D721Med (cell line): ENCODE results near the gene SMPX.

Source experiments
- DNase-seq: peaks from one replicate; pipeline ENCODE4 v3.0.0; 2011; ENCODE audit warnings: low spot score; ENCODE audit not compliant: insufficient read length
- FAIRE-seq: peaks from 2 replicates; lab custom pipeline; 2011; peaks lifted over from hg19 to GRCh38; lab: Jason Lieb, UNC
- TF ChIP-seq, protein P1 (sequence below): IDR thresholded peaks from 2 replicates; pipeline ENCODE4 v1.5.1; 2012; ENCODE audit warnings: mild to moderate bottlenecking, control low read depth; ENCODE audit not compliant: insufficient read depth; ENCODE audit errors: missing control alignments

SMPX gene

DNA sequence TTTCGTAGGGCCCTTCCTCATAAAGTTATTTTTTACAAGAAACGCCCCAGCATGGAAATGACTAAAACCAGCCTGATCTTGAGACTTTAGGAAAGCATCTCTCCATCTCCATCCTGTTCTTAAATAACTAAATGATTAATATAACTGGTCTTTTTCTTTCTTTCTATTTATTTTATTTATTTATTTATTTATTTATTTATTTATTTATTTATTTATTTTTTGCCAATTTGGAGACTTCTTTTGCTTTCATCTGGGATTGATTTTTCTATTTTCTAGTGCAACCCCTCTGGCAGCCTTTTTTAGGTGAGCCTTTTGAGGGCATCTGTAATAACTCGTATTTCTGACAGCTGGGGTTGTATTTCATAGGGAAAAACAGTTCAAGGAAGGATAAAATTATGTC, 98.6 kb downstream of the SMPX start:
- FAIRE-seq (no peak), DNase-seq (no peak)
- TF ChIP-seq, protein P1, sequence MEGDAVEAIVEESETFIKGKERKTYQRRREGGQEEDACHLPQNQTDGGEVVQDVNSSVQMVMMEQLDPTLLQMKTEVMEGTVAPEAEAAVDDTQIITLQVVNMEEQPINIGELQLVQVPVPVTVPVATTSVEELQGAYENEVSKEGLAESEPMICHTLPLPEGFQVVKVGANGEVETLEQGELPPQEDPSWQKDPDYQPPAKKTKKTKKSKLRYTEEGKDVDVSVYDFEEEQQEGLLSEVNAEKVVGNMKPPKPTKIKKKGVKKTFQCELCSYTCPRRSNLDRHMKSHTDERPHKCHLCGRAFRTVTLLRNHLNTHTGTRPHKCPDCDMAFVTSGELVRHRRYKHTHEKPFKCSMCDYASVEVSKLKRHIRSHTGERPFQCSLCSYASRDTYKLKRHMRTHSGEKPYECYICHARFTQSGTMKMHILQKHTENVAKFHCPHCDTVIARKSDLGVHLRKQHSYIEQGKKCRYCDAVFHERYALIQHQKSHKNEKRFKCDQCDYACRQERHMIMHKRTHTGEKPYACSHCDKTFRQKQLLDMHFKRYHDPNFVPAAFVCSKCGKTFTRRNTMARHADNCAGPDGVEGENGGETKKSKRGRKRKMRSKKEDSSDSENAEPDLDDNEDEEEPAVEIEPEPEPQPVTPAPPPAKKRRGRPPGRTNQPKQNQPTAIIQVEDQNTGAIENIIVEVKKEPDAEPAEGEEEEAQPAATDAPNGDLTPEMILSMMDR: no peak

DNA sequence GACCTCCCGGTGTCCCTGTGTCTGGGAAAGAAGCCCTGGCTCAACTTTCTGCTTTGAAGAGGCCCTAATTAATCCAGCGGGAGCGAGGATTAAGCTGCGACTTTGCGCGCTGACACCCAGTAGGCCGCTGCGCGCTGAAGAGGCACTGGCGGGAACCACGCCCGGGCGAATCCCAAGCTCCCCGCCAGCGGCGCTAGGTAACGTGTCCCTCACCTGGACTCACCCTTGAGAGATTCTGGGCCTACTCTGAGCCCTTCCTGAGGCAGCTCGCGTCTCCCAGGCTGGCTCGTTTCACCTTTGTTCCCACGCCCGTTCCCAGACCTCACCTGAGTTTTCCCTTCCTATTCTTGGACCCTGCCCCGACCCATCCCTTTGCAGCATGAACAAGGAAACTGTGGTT, 99.2 kb downstream of the SMPX start:
- no peak for FAIRE-seq
- no peak for DNase-seq
- TF ChIP-seq, protein P1: no peak

- DNase-seq: no peak
- FAIRE-seq: no peak
- TF ChIP-seq, protein P1: no peak
These were observed 99.7 kb downstream of the SMPX start, which contains the start of gene KLHL34 for GRCh38 chrX:21658152-21658737. Gene KLHL34, minus strand, starts transcription at chrX:21658330. Its CDS starts 542 bp downstream, at chrX:21657788.

DNA sequence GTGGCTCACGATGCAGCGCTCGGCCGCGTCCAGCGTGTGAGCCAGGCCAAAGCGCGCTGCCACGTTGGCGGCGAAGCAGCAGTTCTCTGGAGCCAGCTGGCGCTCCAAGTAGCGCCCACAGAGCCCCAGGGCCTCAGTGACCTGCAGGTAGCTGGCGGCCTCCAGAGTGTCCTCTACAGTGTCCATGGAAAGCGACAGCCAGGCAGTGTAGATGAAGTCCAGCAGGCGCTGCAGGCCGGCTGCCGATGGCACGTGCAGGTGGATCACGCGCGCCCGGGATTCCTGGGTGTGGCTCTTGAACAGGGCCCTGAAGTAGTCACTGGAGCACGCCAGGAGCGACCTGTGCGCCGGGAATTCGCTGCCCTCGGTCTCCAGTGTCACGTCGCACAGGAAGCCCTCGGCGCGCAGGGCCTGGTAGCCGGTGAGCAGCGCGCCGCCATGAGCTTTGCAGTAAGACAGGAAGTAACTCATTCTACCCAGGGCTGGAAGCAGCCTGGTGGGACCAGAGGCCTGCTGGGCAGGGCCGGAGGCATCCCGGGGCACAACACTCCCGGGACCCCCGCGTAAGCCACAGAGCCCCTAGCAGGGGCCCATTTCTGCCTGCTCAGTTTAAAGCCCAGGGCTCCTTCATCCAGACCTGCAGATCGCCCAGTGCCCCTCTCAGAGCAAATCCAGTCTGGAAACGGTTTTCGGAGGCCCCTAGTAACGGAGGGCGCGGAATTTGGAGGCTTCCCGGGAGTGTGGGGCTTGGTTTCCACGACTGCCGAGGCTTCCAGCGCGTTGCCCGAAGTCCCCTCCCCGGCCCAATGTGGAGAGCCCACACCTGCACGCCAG, 100.4 kb downstream of the SMPX start:
- FAIRE-seq (no peak), DNase-seq (no peak)
- TF ChIP-seq, protein P1: no peak

DNA sequence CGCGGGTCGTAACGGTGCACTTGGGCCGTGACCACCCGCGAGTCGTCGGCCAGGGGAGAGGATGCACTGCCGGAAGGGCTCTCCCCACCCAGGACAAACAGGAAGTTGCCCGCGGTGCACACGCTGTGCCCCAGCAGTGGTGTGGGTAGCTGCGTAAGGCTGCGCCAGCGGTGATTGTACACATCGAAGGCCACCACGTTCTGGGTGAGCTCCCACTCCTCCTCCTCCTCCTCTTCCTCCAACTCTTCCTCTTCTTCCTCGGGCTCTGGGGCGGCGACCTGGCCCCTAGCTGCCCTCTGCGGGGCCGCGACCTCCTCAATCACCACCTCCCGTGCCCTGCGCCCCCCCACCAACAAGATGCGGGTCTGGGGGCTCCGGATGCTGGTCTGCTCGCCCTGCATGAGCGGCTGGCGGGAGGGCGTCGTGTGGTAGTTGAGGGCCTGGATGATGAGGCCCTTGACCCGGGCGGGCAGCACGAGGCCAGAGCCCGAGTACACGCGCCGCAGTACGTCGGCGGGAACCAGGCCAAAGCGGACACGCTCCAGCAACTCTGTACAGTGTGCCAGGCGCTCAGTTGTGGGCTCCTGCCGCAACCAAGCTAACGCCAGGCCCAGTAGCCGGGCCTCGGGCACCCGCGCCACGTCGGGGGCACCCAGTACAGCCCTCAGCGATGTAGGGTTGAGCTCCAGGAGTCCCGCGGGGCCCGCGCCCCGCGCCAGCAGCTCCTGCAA, 101.2 kb downstream of the SMPX start:
- DNase-seq (no peak), FAIRE-seq (no peak)
- TF ChIP-seq, protein P1: no peak
